ENCODE measurements around the gene RAB31.

RAB31 gene

GRCh38 chr18:9691235-9691634, 16.9 kb upstream of the RAB31 start:
- DNase-seq (ENCODE audit: low read depth, low spot score): no peak

GRCh38 chr18:9694174-9694573, 13.9 kb upstream of the RAB31 start:
- no peak for DNase-seq (ENCODE audit: low read depth, low spot score)

GRCh38 chr18:9694952-9695495, 13.1 kb upstream of the RAB31 start:
- DNase-seq (ENCODE audit: low read depth, low spot score): no peak

- no peak for DNase-seq (ENCODE audit: low read depth, low spot score)
Measured at GRCh38 chr18:9695605-9696004, 12.5 kb upstream of the RAB31 start.

GRCh38 chr18:9696112-9696511, 12.0 kb upstream of the RAB31 start:
- no peak for DNase-seq (ENCODE audit: low read depth, low spot score)

- DNase-seq (ENCODE audit: low read depth, low spot score): no peak
Measured at GRCh38 chr18:9696701-9697100, 11.4 kb upstream of the RAB31 start.

- no peak for DNase-seq (ENCODE audit: low read depth, low spot score)
Measured at GRCh38 chr18:9697121-9697520, 11.0 kb upstream of the RAB31 start.

GRCh38 chr18:9698497-9698896, 9.6 kb upstream of the RAB31 start:
- DNase-seq (ENCODE audit: low read depth, low spot score): no peak

- no peak for DNase-seq (ENCODE audit: low read depth, low spot score)
Measured at GRCh38 chr18:9700261-9700796, 7.8 kb upstream of the RAB31 start.

GRCh38 chr18:9701609-9702349, 6.3 kb upstream of the RAB31 start:
- DNase-seq (ENCODE audit: low read depth, low spot score): no peak

GRCh38 chr18:9704233-9705118, 3.6 kb upstream of the RAB31 start:
- DNase-seq (ENCODE audit: low read depth, low spot score): no peak

- DNase-seq (ENCODE audit: low read depth, low spot score): no peak
Measured at GRCh38 chr18:9705183-9705829, 2.8 kb upstream of the RAB31 start.

- DNase-seq (ENCODE audit: low read depth, low spot score): no peak
Measured at GRCh38 chr18:9706081-9706935, 1.8 kb upstream of the RAB31 start.

GRCh38 chr18:9707381-9708056, 582 bp upstream of the RAB31 start:
- no peak for DNase-seq (ENCODE audit: low read depth, low spot score)

GRCh38 chr18:9708434-9709303, 568 bp downstream of the RAB31 start:
- no peak for DNase-seq (ENCODE audit: low read depth, low spot score)

GRCh38 chr18:9709304-9709877, 1.3 kb downstream of the RAB31 start:
- DNase-seq (ENCODE audit: low read depth, low spot score): no peak

- no peak for DNase-seq (ENCODE audit: low read depth, low spot score)
Measured at GRCh38 chr18:9710037-9710436, 1.9 kb downstream of the RAB31 start.

GRCh38 chr18:9711361-9712129, 3.4 kb downstream of the RAB31 start:
- DNase-seq (ENCODE audit: low read depth, low spot score): no peak

Data from brain pericyte (primary cell).